OCI-LY7 (cell line): Measurements from ENCODE around the gene KLF16. TPM values are rescaled to one million over a fixed set of nuclear protein-coding genes. Genes with fewer than 3 reads are reported as not detected.
A peak's percentile ranks its signal among the peaks of the same experiment; 100 is the strongest.

ENCODE experiments used
- BruUV-seq: library from RNA; stranded (reverse); fragments of 400-500 nt; replicated peaks from 2 replicates; lab custom pipeline; 2021; lab: Mats Ljungman, UMichigan
- CTCF ChIA-PET: fragments of 300-600 bp; sonication (Branson Sonifier 250); formaldehyde crosslinking; loops from one replicate; lab custom pipeline; 2022; ENCODE audit warnings: antibody characterized with exemption; ENCODE audit not compliant: unreplicated experiment; lab: Charles Lee
- POLR2A ChIA-PET: fragments of 300-600 bp; sonication (Branson Sonifier 250); formaldehyde crosslinking; loops from one replicate; lab custom pipeline; 2022; ENCODE audit warnings: antibody characterized with exemption; lab: Charles Lee
- DNase-seq: peaks from one replicate; pipeline ENCODE4 v3.0.0-alpha.2; 2015; ENCODE audit warnings: low spot score
- H2AFZ ChIP-seq: fragments of 200-600 bp; sonication (generic), shearing (Covaris generic); 2 replicates; pipeline ENCODE4 v1.6.1; 2014; ENCODE audit warnings: mild to moderate bottlenecking, antibody characterized with exemption, low read length, moderate library complexity
- H3K27ac ChIP-seq: fragments of 200-600 bp; sonication (generic); 2 replicates; pipeline ENCODE4 v1.5.1; 2014; ENCODE audit warnings: mixed run types, low read depth, mild to moderate bottlenecking, moderate library complexity, low read length, inconsistent platforms; ENCODE audit not compliant: poor library complexity, severe bottlenecking
- H3K36me3 ChIP-seq: fragments of 200-600 bp; sonication (generic); 2 replicates; pipeline ENCODE4 v1.6.1; 2014; ENCODE audit warnings: mild to moderate bottlenecking, antibody characterized with exemption, low read length, moderate library complexity, mixed read lengths; ENCODE audit not compliant: insufficient read depth
- H3K4me1 ChIP-seq: fragments of 200-600 bp; sonication (generic); 2 replicates; pipeline ENCODE4 v1.5.1; 2014; ENCODE audit warnings: mild to moderate bottlenecking, low read length; ENCODE audit not compliant: insufficient read depth, poor library complexity, severe bottlenecking
- H3K4me2 ChIP-seq: fragments of 200-600 bp; sonication (generic); 2 replicates; pipeline ENCODE4 v1.6.1; 2014; ENCODE audit warnings: mild to moderate bottlenecking, low read length
- H3K4me3 ChIP-seq: fragments of 200-600 bp; sonication (generic); 2 replicates; pipeline ENCODE4 v1.5.1; 2014; ENCODE audit warnings: mild to moderate bottlenecking, low read depth, low read length; ENCODE audit not compliant: poor library complexity, severe bottlenecking
- H3K79me2 ChIP-seq: fragments of 200-600 bp; sonication (generic); 2 replicates; pipeline ENCODE4 v1.6.1; 2016; ENCODE audit warnings: low read depth, mild to moderate bottlenecking, low read length, moderate library complexity, mixed read lengths; ENCODE audit not compliant: insufficient read depth
- H3K9me2 ChIP-seq: fragments of 200-600 bp; sonication (generic); 2 replicates; pipeline ENCODE4 v1.6.1; 2016; ENCODE audit warnings: mild to moderate bottlenecking, low read length, mixed read lengths; ENCODE audit not compliant: insufficient read depth
- H3K9me3 ChIP-seq: fragments of 200-600 bp; sonication (generic); 2 replicates; pipeline ENCODE4 v1.6.1; 2014; ENCODE audit warnings: mild to moderate bottlenecking, mixed run types, low read length, mixed read lengths
- H4K20me1 ChIP-seq: fragments of 200-600 bp; sonication (generic); 2 replicates; pipeline ENCODE4 v1.6.1; 2014; ENCODE audit warnings: mild to moderate bottlenecking, antibody characterized with exemption, low read length, moderate library complexity, mixed read lengths; ENCODE audit not compliant: insufficient read depth
- EZH2phosphoT487 ChIP-seq: fragments of 200-600 bp; sonication (generic); IDR thresholded peaks from 2 replicates; pipeline ENCODE4 v1.6.1; 2018; ENCODE audit warnings: low read depth, borderline replicate concordance, mild to moderate bottlenecking, mixed run types, antibody characterized with exemption, low read length, moderate library complexity, mixed read lengths
- intact Hi-C: fragments of 100-400 bp; cut with micrococcal nuclease; formaldehyde crosslinking; loops from one replicate; pipeline ENCODE4 v1.10.0; 2022; ENCODE audit not compliant: unreplicated experiment
- total RNA-seq, 2 experiments: library from RNA; depleted of rRNA in 1 of 2; stranded (reverse); fragments of >200 nt in 1 of 2; shearing (Covaris generic) in 1 of 2; gene quantifications; 2 replicates each; pipeline ENCODE4 v1.2.3, GENCODE V29; 2014 to 2022
- TF ChIP-seq, protein P1 (sequence below): fragments of 200-600 bp; sonication (generic); conservative IDR thresholded peaks from 2 replicates; pipeline ENCODE4 v1.5.1; 2014; ENCODE audit warnings: mild to moderate bottlenecking, antibody characterized with exemption, low read length, moderate library complexity, mixed read lengths

Gene KLF16
- total RNA-seq, 2 experiments from 2014 or later: 9.6 to 44.4 TPM

DNA sequence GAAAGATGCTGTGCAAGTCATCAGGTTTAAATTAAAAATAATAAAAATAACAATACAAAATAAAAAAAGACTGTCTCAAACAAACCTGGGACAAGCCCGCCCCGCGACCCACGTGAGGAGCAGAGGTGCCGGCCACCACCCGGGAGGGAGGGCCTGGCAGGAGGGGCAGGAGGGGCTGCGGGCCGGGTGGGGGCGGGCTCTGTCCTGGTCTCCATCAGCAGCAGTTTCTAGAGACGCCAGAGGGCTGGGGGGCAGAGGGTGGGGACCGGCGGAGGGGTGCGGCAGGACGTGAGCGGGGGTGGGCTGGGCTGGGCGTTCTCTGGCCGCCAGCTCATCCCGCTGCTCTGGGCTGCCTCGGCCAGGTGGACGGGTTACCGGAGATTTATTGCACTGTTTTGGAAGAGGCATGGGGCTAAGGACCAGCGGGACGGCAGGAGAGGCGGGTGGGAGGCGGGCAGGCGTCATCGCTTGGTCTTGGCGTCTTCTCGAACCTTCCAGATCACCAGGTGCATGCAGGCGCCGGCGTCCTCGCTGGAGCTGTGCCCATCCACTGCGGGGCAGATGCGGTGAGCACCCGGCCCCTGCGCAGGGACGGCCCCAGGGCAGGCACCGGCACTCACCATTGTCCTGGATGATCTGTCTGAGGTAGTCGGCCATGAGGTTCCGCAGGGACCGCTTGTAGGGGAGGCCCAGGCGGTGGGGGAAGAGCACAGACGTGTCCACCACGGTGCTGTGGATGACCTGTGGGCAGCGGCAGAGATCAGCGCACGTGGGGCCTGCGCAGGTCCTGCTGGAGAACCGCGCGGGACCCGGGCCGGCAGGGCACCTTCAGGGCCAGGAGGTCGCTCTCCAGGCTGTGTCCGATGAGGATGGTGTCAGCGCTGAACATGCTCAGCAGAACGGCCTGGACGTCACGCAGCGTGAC is 47.5 kb downstream of the KLF16 start:
- H3K9me3 ChIP-seq: no peaks in the 10 kb centered on the region
- no peak overlapping the region for H2AFZ ChIP-seq
- H3K4me3 ChIP-seq: no peak overlapping the region
- no peaks in the 10 kb centered on the region for H4K20me1 ChIP-seq
- no peaks in the 10 kb centered on the region for H3K9me2 ChIP-seq
- no peak overlapping the region for H3K4me2 ChIP-seq
- TF ChIP-seq, protein P1, sequence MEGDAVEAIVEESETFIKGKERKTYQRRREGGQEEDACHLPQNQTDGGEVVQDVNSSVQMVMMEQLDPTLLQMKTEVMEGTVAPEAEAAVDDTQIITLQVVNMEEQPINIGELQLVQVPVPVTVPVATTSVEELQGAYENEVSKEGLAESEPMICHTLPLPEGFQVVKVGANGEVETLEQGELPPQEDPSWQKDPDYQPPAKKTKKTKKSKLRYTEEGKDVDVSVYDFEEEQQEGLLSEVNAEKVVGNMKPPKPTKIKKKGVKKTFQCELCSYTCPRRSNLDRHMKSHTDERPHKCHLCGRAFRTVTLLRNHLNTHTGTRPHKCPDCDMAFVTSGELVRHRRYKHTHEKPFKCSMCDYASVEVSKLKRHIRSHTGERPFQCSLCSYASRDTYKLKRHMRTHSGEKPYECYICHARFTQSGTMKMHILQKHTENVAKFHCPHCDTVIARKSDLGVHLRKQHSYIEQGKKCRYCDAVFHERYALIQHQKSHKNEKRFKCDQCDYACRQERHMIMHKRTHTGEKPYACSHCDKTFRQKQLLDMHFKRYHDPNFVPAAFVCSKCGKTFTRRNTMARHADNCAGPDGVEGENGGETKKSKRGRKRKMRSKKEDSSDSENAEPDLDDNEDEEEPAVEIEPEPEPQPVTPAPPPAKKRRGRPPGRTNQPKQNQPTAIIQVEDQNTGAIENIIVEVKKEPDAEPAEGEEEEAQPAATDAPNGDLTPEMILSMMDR: no peak
- no peak for TF ChIP-seq EZH2phosphoT487
- peaks cover 55% of the 10 kb centered on the region for H3K36me3 ChIP-seq
- intact Hi-C loops: no loop called here
- no peaks in the 10 kb centered on the region for H3K79me2 ChIP-seq
- H3K4me1 ChIP-seq: peaks cover 18% of the 10 kb centered on the region
- no peak for DNase-seq
- ChIA-PET POLR2A (no interaction called here), CTCF (no interaction called here)
- no TSS peak for BruUV-seq
- H3K27ac ChIP-seq: no peak overlapping the region

DNA sequence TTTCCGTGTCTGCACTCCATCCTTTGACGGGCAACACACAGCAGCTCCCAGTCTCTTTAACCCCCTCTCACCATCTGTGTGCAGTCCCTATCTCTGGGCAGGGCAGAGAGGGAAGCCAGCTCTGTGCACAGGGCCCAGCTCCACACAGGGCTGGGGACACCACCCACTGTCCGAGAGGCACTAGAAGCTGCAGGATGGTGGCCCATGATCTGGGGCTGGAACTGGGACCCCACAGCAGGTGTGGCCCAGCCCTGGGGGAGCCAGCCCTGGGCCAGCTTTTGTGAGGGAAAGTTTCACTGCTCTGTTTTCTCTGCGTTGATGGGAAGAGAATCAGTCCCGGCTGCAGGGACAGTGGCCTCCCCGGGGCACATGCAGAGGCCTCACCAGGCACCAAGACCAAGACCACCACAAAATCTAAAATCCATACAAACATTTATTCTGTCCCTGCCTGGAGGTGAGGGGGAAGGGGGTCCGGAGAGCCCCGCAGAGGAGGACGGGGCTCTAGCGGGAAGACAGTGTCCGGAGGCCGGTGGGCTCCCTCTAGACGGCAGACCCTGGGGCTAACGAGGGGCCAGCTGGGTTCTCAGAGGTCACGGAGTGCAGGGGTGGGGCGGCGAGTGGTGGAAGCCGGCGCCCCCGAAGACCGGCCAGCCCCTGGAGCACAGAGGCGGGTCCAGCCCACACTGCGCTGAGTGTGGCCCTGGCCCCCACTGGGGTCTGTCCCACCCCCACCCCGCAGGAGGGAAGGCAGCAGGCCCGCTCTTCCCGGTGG is 48.4 kb downstream of the KLF16 start:
- BruUV-seq: TSS peak; percentile 88
- TF ChIP-seq, protein P1: no peak
- TF ChIP-seq EZH2phosphoT487: no peak
- Histone ChIP-seq H3K36me3 (peaks cover 46% of the 10 kb centered on the region; the same call in 1 of the 2 replicates), H3K9me3 (no peaks in the 10 kb centered on the region), H3K4me2 (no peak overlapping the region), H3K79me2 (no peaks in the 10 kb centered on the region), H3K4me1 (peaks cover 18% of the 10 kb centered on the region), H3K9me2 (no peaks in the 10 kb centered on the region), H4K20me1 (no peaks in the 10 kb centered on the region), H3K4me3 (no peak overlapping the region), H2AFZ (no peak overlapping the region), H3K27ac (no peak overlapping the region)
- POLR2A ChIA-PET: no interaction called here
- CTCF ChIA-PET: interaction anchor here (0.5 kb wide), 1 partner anchor 11 kb away, joined by 7 read pairs; no protein-coding TSS in a partner anchor
- intact Hi-C loops: loop anchor here (5.0 kb wide), 1 partner anchor 208 kb away; the partner anchor contains the start of gene UQCR11
- DNase-seq: no peak
